ENCODE data around the gene HTR7. TPM values are rescaled to one million over a fixed set of nuclear protein-coding genes. Genes with fewer than 3 reads are reported as not detected.

The HTR7 gene
- total and polyA plus RNA-seq, 9 of the 15 experiments (the other 6 are each of a cell fraction or from before 2014, with no cell fraction given): 0.07 to 0.33 (median 0.18) TPM

GRCh38 chr10:90800232-90800796 lies 57.5 kb downstream of the HTR7 start (continued):
- TF ChIP-seq MBD1 (CRISPR knock-in tag; IDR thresholded peaks at IDR 0.05) (no peak), YY1 (IDR thresholded peaks at IDR 0.05; ENCODE audit: borderline replicate concordance in 1 of 3, control insufficient read depth in 1 of 3, extremely low read depth in 1 of 3, insufficient read depth in 3 of 3, insufficient read length in 1 of 3, insufficient replicate concordance in 2 of 3, low read depth in 1 of 3, low read length in 2 of 3) (no peak), FOXJ3 (CRISPR knock-in tag; IDR thresholded peaks at IDR 0.05) (no peak), HINFP (tag; conservative IDR thresholded peaks at IDR 0.05; ENCODE audit: low read depth) (no peak), ZNF766 (CRISPR knock-in tag; conservative IDR thresholded peaks at IDR 0.05) (peak; percentile 64; the same call in 1 of the 2 replicates), FOXO4 (CRISPR knock-in tag; IDR thresholded peaks at IDR 0.05) (no peak), XRCC3 (IDR thresholded peaks at IDR 0.05) (no peak), CHD7 (IDR thresholded peaks at IDR 0.05; ENCODE audit: low read depth, low read length) (no peak)

Data from K562 (cell line).